SU-DHL-6 (cell line): ENCODE measurements around the gene KISS1.
A peak's percentile ranks its signal among the peaks of the same experiment; 100 is the strongest.

Source experiments
- EZH2phosphoT487 ChIP-seq: fragments of 200-600 bp; sonication (generic), shearing (Covaris generic); conservative IDR thresholded peaks from 2 replicates; pipeline ENCODE4 v1.6.1; 2018; ENCODE audit warnings: mild to moderate bottlenecking, antibody characterized with exemption, low read length, moderate library complexity, mixed read lengths
- TF ChIP-seq, protein P1 (sequence below): fragments of 200-600 bp; sonication (generic); IDR thresholded peaks from one replicate; pipeline ENCODE4 v1.5.1; 2017; ENCODE audit warnings: antibody characterized with exemption, mild to moderate bottlenecking, low read length, moderate library complexity; ENCODE audit not compliant: insufficient read depth, poor library complexity, severe bottlenecking

DNA sequence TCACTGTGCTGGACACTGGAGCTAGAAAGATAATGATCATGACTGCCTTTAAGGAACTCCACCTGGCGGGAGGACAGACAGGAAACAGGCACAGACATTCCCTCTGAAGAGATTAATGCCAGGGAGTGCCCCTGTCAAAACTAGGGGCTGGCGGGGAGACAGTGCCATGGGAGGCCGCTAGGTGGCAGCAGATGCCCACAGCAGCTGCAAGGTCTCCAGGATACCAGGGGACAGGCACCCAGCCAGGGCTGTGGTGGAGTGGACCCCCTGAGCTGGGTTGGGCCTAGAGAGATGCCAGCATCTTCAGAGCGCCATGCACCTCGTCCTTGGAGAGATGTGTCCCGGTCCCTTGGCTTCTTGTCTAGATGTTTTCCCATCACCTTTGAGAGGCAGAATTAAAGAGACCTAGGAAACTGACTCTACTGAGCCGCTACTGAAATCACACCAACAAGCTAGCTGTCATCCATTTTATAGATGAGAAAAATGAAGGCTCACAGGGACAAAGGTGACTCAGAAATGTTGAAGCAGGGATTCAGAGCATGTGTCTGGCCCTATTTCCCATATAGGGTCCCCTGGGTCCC is 33.7 kb downstream of the KISS1 start:
- TF ChIP-seq, protein P1, sequence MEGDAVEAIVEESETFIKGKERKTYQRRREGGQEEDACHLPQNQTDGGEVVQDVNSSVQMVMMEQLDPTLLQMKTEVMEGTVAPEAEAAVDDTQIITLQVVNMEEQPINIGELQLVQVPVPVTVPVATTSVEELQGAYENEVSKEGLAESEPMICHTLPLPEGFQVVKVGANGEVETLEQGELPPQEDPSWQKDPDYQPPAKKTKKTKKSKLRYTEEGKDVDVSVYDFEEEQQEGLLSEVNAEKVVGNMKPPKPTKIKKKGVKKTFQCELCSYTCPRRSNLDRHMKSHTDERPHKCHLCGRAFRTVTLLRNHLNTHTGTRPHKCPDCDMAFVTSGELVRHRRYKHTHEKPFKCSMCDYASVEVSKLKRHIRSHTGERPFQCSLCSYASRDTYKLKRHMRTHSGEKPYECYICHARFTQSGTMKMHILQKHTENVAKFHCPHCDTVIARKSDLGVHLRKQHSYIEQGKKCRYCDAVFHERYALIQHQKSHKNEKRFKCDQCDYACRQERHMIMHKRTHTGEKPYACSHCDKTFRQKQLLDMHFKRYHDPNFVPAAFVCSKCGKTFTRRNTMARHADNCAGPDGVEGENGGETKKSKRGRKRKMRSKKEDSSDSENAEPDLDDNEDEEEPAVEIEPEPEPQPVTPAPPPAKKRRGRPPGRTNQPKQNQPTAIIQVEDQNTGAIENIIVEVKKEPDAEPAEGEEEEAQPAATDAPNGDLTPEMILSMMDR: peak; percentile 93
- TF ChIP-seq EZH2phosphoT487: no peak
